ENCODE results near the gene USH1C. TPM values are rescaled to one million over a fixed set of nuclear protein-coding genes. Genes with fewer than 3 reads are reported as not detected.

Gene USH1C
- total RNA-seq, 4 donors from 2014 or later = 0.35 to 0.46 TPM; not detected in 2

GRCh38 chr11:17588166-17588565 lies 44.0 kb upstream of the USH1C start:
- Histone ChIP-seq H3K4me3 (no peak overlapping the region), H3K36me3 (no peaks in the 10 kb centered on the region), H3K9me3 (no peaks in the 10 kb centered on the region), H3K27ac (no peak overlapping the region), H3K4me1 (no peaks in the 10 kb centered on the region), H3K27me3 (no peaks in the 10 kb centered on the region)
- TF ChIP-seq, protein P1, sequence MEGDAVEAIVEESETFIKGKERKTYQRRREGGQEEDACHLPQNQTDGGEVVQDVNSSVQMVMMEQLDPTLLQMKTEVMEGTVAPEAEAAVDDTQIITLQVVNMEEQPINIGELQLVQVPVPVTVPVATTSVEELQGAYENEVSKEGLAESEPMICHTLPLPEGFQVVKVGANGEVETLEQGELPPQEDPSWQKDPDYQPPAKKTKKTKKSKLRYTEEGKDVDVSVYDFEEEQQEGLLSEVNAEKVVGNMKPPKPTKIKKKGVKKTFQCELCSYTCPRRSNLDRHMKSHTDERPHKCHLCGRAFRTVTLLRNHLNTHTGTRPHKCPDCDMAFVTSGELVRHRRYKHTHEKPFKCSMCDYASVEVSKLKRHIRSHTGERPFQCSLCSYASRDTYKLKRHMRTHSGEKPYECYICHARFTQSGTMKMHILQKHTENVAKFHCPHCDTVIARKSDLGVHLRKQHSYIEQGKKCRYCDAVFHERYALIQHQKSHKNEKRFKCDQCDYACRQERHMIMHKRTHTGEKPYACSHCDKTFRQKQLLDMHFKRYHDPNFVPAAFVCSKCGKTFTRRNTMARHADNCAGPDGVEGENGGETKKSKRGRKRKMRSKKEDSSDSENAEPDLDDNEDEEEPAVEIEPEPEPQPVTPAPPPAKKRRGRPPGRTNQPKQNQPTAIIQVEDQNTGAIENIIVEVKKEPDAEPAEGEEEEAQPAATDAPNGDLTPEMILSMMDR (IDR thresholded peaks at IDR 0.05) = no peak
- TF ChIP-seq POLR2A (IDR thresholded peaks at IDR 0.05) = no peak
- intact Hi-C loops (cut with DNase I; ENCODE audit: low total_unique reads) = no loop called here
- no peak for DNase-seq

DNA sequence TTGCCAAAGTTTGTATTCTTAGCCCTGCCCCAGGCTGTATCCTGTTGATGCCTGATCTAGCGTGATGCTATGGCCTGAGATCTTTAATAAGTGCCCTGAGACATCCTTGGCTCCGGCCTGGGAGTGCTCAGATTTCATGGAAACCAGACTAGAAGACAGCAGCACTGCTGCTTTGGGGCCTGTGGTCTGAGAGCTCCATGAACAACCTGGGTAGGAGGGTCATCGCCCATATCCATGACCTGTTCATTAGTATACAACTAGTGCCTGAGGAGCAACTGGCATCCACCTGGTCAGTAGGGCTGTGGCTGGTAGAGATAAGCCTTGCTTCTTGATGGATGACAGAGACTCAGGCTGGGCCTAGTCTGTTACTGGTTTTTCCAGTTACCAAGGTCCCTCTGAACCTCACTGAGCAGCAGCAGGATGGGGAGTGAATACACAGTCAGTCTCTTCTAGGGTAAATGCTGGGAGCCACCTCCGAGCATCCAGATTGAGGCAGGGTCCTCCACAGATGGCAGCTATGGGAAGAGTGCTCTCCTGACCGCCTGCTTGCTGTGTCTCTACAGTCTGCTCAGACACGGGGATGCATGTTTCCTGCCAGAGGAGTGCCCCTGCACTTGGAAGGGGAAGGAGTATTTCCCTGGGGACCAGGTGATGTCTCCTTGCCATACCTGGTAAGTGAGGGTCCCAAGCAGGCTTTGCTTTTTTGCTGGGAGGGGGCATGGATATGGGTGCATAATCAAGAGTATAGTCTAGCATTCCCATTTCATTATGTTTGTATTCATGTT lies 41.9 kb upstream of the USH1C start:
- H3K4me1 ChIP-seq = no peaks in the 10 kb centered on the region
- intact Hi-C loops (cut with DNase I; ENCODE audit: low total_unique reads) = no loop called here
- no peaks in the 10 kb centered on the region for H3K9me3 ChIP-seq
- no peak for TF ChIP-seq POLR2A (IDR thresholded peaks at IDR 0.05)
- TF ChIP-seq, protein P1 (IDR thresholded peaks at IDR 0.05) = no peak
- no peak overlapping the region for H3K27ac ChIP-seq
- no peak for DNase-seq
- no peaks in the 10 kb centered on the region for H3K27me3 ChIP-seq
- H3K36me3 ChIP-seq = no peaks in the 10 kb centered on the region
- no peak overlapping the region for H3K4me3 ChIP-seq

DNA sequence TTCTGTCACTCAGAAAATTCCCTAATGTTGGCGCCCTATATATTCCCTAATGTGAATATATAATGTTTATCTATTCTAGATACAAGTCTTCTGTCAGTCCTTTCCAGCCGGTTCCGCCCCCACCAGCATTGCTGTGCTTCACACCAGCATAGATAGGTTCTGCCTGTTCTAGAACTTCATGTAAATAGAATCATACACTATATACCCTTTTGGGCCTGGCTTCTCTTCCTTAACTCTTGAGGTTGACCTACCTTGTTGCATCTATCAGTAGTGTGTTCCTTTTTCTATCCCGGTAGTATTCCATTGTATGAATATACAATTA lies 37.5 kb upstream of the USH1C start:
- Histone ChIP-seq H3K27ac (no peak overlapping the region), H3K27me3 (no peaks in the 10 kb centered on the region), H3K4me1 (no peaks in the 10 kb centered on the region), H3K9me3 (no peaks in the 10 kb centered on the region), H3K4me3 (no peak overlapping the region), H3K36me3 (no peaks in the 10 kb centered on the region)
- intact Hi-C loops (cut with DNase I; ENCODE audit: low total_unique reads) = no loop called here
- TF ChIP-seq, protein P1 (IDR thresholded peaks at IDR 0.05) = no peak
- TF ChIP-seq POLR2A (IDR thresholded peaks at IDR 0.05) = no peak
- DNase-seq = no peak

DNA sequence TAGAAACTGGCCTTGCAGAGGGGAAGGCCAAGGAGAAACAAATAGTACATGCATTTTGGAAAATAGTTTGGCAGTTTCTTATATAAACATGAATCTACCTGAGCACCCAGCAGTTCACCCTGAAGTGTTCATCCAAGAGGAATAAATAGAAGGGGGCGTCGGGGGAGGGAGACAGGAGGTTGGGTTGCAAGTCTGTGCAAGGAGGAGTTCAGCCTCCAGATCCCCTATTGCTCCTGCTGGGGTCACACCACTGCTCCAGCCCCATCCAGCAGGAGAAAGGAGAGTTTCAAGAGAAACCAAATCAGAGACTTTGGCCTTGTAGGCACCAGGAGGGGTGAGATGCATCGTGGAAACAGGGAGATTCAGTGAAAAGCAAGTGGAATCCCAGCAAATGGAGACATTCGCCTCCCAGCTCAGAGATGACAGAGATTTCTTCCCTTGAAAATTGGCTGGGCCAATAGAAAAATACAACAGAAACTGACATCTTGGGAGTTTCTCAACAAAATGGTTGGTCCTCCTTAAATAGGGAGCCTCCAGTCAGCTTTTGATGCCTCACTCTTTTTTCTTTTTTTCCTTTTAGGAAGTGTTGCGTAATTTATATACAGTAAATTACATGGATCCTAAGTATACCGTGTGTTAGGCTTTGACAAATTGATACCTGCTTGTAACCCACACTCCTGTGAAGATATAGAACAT lies 37.0 kb upstream of the USH1C start:
- Histone ChIP-seq H3K27me3 (no peaks in the 10 kb centered on the region), H3K4me3 (no peak overlapping the region), H3K9me3 (no peaks in the 10 kb centered on the region), H3K27ac (no peak overlapping the region), H3K36me3 (no peaks in the 10 kb centered on the region), H3K4me1 (no peaks in the 10 kb centered on the region)
- no peak for DNase-seq
- TF ChIP-seq POLR2A (IDR thresholded peaks at IDR 0.05) = no peak
- TF ChIP-seq, protein P1 (IDR thresholded peaks at IDR 0.05) = no peak
- intact Hi-C loops (cut with DNase I; ENCODE audit: low total_unique reads) = no loop called here

DNA sequence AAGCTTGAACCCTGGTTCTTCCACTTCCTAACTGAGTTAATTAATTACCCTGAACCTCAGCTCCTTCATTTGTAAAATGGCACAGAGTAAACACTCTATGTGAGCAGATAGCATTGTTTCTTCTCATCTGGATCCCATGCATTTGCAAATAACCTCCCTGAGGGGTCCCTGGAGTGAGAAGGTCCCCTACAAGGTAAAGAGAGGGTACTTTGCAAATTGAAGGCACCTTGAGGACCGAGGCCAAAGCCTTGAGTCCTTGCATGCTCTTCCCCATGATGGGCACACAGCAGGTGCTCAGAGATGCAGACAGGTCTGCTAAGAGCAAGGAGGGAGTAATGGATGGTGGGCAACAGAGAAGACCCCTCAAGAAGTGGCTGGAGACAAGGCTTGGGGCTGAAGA lies 36.1 kb upstream of the USH1C start:
- H3K27me3 ChIP-seq = no peaks in the 10 kb centered on the region
- DNase-seq = no peak
- no peak overlapping the region for H3K27ac ChIP-seq
- no peaks in the 10 kb centered on the region for H3K36me3 ChIP-seq
- H3K9me3 ChIP-seq = no peaks in the 10 kb centered on the region
- H3K4me3 ChIP-seq = no peak overlapping the region
- H3K4me1 ChIP-seq = no peaks in the 10 kb centered on the region
- intact Hi-C loops (cut with DNase I; ENCODE audit: low total_unique reads) = no loop called here
- TF ChIP-seq POLR2A (IDR thresholded peaks at IDR 0.05) = no peak
- TF ChIP-seq, protein P1 (IDR thresholded peaks at IDR 0.05) = no peak

Data from uterus (tissue), 4 donors.